Measurements from ENCODE around the gene LY86.

GRCh38 chr6:6657820-6658217, 69.3 kb downstream of the LY86 start:
- TF ChIP-seq EP300 (IDR thresholded peaks at IDR 0.05): no peak
- no peak for TF ChIP-seq CTCF (IDR thresholded peaks at IDR 0.05)
- TF ChIP-seq POLR2AphosphoS5 (IDR thresholded peaks at IDR 0.05): no peak
- TF ChIP-seq POLR2A (IDR thresholded peaks at IDR 0.05): no peak

All from upper lobe of left lung (tissue), 4 donors.